Cardiac muscle cell (in vitro differentiated cells and primary cell): Measurements from ENCODE around the gene ARMC6. TPM values are rescaled to one million over a fixed set of nuclear protein-coding genes. Genes with fewer than 3 reads are reported as not detected.
A peak's percentile ranks its signal among the peaks of the same experiment; 100 is the strongest.

Experiments used
- DNase-seq, 2 donors: peaks; one replicate each; pipeline versions ENCODE4 v3.0.0 to v3.0.0-alpha.2; 2010 to 2017; ENCODE audit warnings: low read depth in 1 of 2, low spot score in 1 of 2
- H3K27ac ChIP-seq: fragments of 200-600 bp; sonication (generic); 2 replicates; pipeline ENCODE4 v1.5.1; 2016
- H3K27me3 ChIP-seq: fragments of 200-600 bp; sonication (generic); 2 replicates; pipeline ENCODE4 v1.6.0; 2016; ENCODE audit warnings: control low read depth
- H3K36me3 ChIP-seq: fragments of 200-600 bp; sonication (generic); 2 replicates; pipeline ENCODE4 v1.5.1; 2016; ENCODE audit warnings: control low read depth
- H3K4me1 ChIP-seq: fragments of 200-600 bp; sonication (generic); 2 replicates; pipeline ENCODE4 v1.8.1; 2017; ENCODE audit warnings: low read depth, mild to moderate bottlenecking, mixed run types
- H3K4me3 ChIP-seq: fragments of 200-600 bp; sonication (generic); 2 replicates; pipeline ENCODE4 v1.5.1; 2016; ENCODE audit warnings: mild to moderate bottlenecking
- H3K9me3 ChIP-seq: fragments of 200-600 bp; sonication (generic); 2 replicates; pipeline ENCODE4 v1.5.1; 2017; ENCODE audit warnings: low read depth, mild to moderate bottlenecking, control low read depth
- CTCF ChIP-seq: IDR thresholded peaks from 2 replicates; pipeline ENCODE4 v1.5.1; 2012; ENCODE audit warnings: low read depth, mild to moderate bottlenecking, low read length
- polyA plus RNA-seq: library from polyadenylated mRNA; unstranded; fragments of >200 nt; fragmentation: Nextera tagmentation; extraction: Ambion mirVana; gene quantifications from 2 replicates; pipeline ENCODE4 v1.2.1, GENCODE V29; 2016
- total RNA-seq: library from RNA; depleted of rRNA; stranded (reverse); fragments of >200 nt; gene quantifications from 2 replicates; pipeline ENCODE4 v1.2.3, GENCODE V29; 2016

Gene ARMC6
- total and polyA plus RNA-seq, 2 experiments from 2014 or later, result 31.0 to 34.6 TPM

DNA sequence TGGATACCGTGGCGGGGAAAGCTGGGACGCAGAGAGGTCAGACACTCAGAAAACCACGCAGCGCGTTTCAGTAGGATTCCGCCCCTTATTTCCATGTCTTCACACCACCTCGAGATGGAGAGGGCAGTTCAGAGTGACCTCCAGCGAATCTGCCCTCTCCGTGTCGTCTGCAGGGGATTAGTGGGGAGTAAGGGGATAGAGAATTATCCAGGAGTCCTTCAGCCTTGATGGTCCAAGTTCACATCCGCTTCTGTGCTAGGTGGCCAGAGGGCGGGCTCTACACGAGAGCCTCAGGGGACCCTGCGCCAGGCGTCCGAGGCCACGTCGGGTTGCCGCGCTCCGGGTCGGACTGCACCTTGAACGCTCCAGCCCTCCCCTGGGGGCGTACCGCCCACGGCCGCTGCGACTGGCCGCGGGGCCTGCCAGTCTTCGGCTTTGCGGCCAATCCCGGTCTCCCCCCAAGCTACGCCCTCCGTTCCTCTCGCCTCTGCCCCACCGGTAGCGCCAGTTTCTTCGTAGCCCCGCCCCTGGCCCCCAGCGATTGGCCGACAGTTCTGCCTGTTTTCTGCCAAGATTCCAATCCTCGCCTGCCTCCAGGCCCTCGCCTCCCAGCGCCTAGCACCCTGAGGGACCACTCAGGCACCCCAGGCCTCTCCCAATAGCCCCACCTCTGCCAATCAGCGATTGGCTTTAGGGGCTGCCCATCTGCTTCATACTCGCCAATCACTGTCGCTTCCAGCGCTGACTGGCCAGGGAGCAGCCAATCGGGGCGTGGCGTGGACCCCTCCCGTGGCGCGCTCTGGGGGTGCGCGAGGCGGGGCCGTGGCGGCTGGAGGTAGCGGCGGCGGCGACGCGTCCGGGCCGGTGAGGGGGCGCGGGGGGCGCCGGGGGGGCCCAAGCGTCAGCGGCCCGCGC lies 30.0 kb downstream of the ARMC6 start, which contains the start of gene SLC25A42:
SLC25A42 (plus strand) TSS at position 812 of the 915 bp plus-strand sequence. CDS start 32,131 bp downstream, outside the sequence.
- no peak for TF ChIP-seq CTCF
- DNase-seq, result peak; percentile 99 to 100
- Histone ChIP-seq H3K9me3 (no peaks in the 10 kb centered on the region), H3K36me3 (peaks cover under 1% of the 10 kb centered on the region), H3K27ac (peak within 1 kb of the TSS; percentile 58), H3K4me3 (peak within 1 kb of the TSS; percentile 55), H3K4me1 (peaks cover 19% of the 10 kb centered on the region), H3K27me3 (no peaks in the 10 kb centered on the region)

DNA sequence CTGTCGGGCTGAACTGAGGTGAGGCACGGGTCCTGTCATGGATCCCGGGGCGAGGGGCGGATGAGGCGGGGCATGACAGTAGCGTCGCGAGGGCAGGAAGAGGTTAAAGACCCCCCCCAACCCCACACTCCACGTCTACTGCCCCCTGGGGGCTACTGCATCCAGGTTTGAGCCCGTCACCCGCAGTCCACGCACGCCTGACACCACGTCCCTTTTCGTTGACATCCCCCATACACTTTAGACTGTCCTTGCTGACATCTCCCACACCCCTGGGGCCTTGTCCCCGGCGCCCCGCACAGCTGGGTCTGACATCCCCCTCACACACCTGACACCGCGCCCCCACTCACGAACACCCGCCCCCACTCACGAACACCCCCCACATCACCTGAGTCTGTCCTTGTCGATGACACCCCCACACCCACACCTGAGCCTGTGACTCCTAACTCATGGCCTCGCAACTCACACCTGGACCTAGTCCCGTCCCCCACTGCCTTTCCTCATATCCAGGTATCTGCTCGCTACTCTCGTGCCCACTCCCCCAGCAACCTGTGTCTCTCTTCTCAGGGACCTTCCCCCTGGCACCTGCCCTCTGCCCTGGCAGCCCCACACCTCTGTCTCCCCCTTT lies 30.8 kb downstream of the ARMC6 start:
- Histone ChIP-seq H3K36me3 (no peaks in the 10 kb centered on the region), H3K9me3 (no peaks in the 10 kb centered on the region), H3K27me3 (no peaks in the 10 kb centered on the region), H3K4me3 (peak overlapping the region; percentile 55), H3K4me1 (peaks cover 19% of the 10 kb centered on the region), H3K27ac (no peak overlapping the region)
- peak; percentile 36 for TF ChIP-seq CTCF
- DNase-seq, result no peak

DNA sequence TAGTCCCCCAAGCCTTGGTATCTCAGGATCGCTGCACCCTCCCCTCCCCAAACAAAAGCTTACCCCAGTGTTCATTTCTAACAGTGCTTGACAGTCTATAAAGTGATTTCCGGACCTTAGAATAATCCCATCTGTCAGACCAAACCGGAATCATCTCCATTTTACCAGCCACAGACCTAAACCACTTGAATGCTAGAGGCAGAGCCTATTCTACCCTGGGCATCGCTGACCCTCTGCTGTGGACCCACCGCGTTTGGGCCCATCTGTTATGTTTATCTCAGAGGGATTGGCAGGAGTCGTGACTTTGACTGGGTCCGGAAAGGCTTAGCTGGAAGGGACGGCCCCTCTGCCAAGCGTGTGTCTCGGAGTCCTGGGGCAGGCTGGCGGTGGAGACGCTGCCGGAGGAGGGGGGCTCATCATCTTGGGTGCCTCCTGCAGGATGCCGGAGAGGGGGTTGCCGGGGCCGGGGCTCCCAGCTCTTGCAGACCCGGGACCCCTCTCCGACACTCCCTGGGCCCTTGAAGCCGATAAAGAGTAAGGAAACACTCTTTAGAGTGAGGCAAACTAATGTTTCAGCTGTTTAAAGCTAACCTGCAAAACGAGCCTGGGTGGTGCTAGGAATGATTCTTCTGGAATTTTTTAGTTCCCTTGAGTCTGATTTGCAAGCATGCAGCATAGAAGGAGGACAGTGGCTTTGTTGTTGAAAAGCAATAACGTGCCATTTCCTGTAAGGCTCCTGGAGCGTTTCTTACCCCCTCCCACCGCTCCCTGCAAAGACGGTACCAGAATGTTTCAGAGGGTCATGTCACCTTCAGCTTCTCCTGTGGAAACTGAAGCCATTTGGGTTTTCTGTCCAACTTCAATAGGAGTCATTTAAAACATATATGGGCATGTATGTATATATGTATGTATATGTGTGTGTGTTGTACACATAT lies 31.7 kb downstream of the ARMC6 start:
- H3K27ac ChIP-seq, result no peak overlapping the region
- no peaks in the 10 kb centered on the region for H3K36me3 ChIP-seq
- DNase-seq, result peak; percentile 22 to 28
- H3K9me3 ChIP-seq, result no peaks in the 10 kb centered on the region
- H3K27me3 ChIP-seq, result no peaks in the 10 kb centered on the region
- H3K4me3 ChIP-seq, result peak overlapping the region; percentile 55
- H3K4me1 ChIP-seq, result peaks cover 19% of the 10 kb centered on the region
- TF ChIP-seq CTCF, result no peak

- Histone ChIP-seq H3K27ac (no peak overlapping the region), H3K27me3 (no peaks in the 10 kb centered on the region), H3K4me1 (peaks cover 17% of the 10 kb centered on the region), H3K4me3 (no peak overlapping the region), H3K36me3 (no peaks in the 10 kb centered on the region), H3K9me3 (no peaks in the 10 kb centered on the region)
- DNase-seq, result no peak
- TF ChIP-seq CTCF, result no peak
Measured at GRCh38 chr19:19067276-19068072, 34.1 kb downstream of the ARMC6 start.
